ENCODE measurements around the gene ARVCF. TPM values are rescaled to one million over a fixed set of nuclear protein-coding genes. Genes with fewer than 3 reads are reported as not detected.

ARVCF gene
- total and polyA plus RNA-seq, 2 of the 8 experiments (the other 6 are each of a cell fraction or from before 2014, with no cell fraction given): 31.0 to 43.2 TPM

- TF ChIP-seq TCF12 (IDR thresholded peaks at IDR 0.05; ENCODE audit: low read depth, low read length) (no peak), YY1 (IDR thresholded peaks at IDR 0.05; ENCODE audit: low read depth, low read length) (no peak), RBBP5 (IDR thresholded peaks at IDR 0.05; ENCODE audit: borderline replicate concordance, low read depth, low read length) (no peak), SP4 (IDR thresholded peaks at IDR 0.05; ENCODE audit: low read length) (no peak), RFX5 (IDR thresholded peaks at IDR 0.05; ENCODE audit: borderline replicate concordance, low read depth, low read length) (no peak), EGR1 (IDR thresholded peaks at IDR 0.05; ENCODE audit: borderline replicate concordance, low read depth, low read length) (no peak), JUN (IDR thresholded peaks at IDR 0.05; ENCODE audit: low read depth, low read length) (no peak)
- TF ChIP-seq, protein P1, sequence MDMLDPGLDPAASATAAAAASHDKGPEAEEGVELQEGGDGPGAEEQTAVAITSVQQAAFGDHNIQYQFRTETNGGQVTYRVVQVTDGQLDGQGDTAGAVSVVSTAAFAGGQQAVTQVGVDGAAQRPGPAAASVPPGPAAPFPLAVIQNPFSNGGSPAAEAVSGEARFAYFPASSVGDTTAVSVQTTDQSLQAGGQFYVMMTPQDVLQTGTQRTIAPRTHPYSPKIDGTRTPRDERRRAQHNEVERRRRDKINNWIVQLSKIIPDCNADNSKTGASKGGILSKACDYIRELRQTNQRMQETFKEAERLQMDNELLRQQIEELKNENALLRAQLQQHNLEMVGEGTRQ (IDR thresholded peaks at IDR 0.05; ENCODE audit: low read length): no peak
Observed at GRCh38 chr22:20057596-20058268, 41.1 kb upstream of the ARVCF start (continued).
